Upper lobe of left lung (tissue), 4 donors: ENCODE results near the gene ZBTB16.

Experiments used
- CTCF ChIP-seq, 6 experiments: fragments of 450-650 bp in 4 of 6; fragments of 200-600 bp in 2 of 6; sonication (generic) in 2 of 6; IDR thresholded peaks; one replicate each; pipeline ENCODE4 v1.5.1; 2016 to 2019; ENCODE audit warnings: antibody characterized with exemption in 6 of 6
- EP300 ChIP-seq, 4 donors: sonication (generic); formaldehyde crosslinking; IDR thresholded peaks; one replicate each; pipeline ENCODE4 v1.5.1; 2017; ENCODE audit warnings: antibody characterized with exemption in 4 of 4, control low read depth in 2 of 4
- POLR2A ChIP-seq, 4 donors: fragments of 450-650 bp; IDR thresholded peaks; one replicate each; pipeline ENCODE4 v1.5.1; 2016 to 2017; ENCODE audit warnings: antibody characterized with exemption in 4 of 4, mild to moderate bottlenecking in 2 of 4
- POLR2AphosphoS5 ChIP-seq, 2 donors: sonication (generic); formaldehyde crosslinking; IDR thresholded peaks; one replicate each; pipeline ENCODE4 v1.5.1; 2017; ENCODE audit warnings: antibody characterized with exemption in 2 of 2

GRCh38 chr11:114073007-114073827 lies 13.7 kb downstream of the ZBTB16 start:
- TF ChIP-seq POLR2A (IDR thresholded peaks at IDR 0.05): no peak
- TF ChIP-seq CTCF (IDR thresholded peaks at IDR 0.05): no peak
- no peak for TF ChIP-seq POLR2AphosphoS5 (IDR thresholded peaks at IDR 0.05)
- TF ChIP-seq EP300 (IDR thresholded peaks at IDR 0.05): no peak
